ENCODE measurements around the gene ABTB2.
A peak's percentile ranks its signal among the peaks of the same experiment; 100 is the strongest.
"Not testable (repeated sequence)": the region's sequence is repeated elsewhere in the genome, so short reads cannot be mapped to it uniquely, and the experiment has no call there.

The ABTB2 gene

GRCh38 chr11:34181251-34181650 lies 176.6 kb downstream of the ABTB2 start:
- Histone ChIP-seq H3K9me3 (ENCODE audit: control insufficient read depth in 1 of 2, low read length in 2 of 2) (no peaks in the 10 kb centered on the region), H3K4me3 (ENCODE audit: low read depth in 1 of 2, low read length in 2 of 2) (no peak overlapping the region), H3K4me1 (ENCODE audit: control insufficient read depth in 1 of 2, insufficient read depth in 2 of 2, low read length in 2 of 2) (no peaks in the 10 kb centered on the region), H3K27me3 (ENCODE audit: control insufficient read depth in 1 of 2, insufficient read depth in 2 of 2, low read length in 2 of 2) (no peaks in the 10 kb centered on the region), H3K36me3 (ENCODE audit: control insufficient read depth in 1 of 2, insufficient read depth in 2 of 2, low read length in 2 of 2) (no peaks in the 10 kb centered on the region), H3K27ac (ENCODE audit: low read depth, low read length) (no peak overlapping the region), H3K9ac (ENCODE audit: low read depth in 1 of 2, low read length in 2 of 2) (no peak overlapping the region)

- not testable (repeated sequence) for H3K4me3 ChIP-seq (ENCODE audit: low read depth in 1 of 2, low read length in 2 of 2); H3K27me3 ChIP-seq (ENCODE audit: control insufficient read depth in 1 of 2, insufficient read depth in 2 of 2, low read length in 2 of 2); H3K9ac ChIP-seq (ENCODE audit: low read depth in 1 of 2, low read length in 2 of 2); H3K36me3 ChIP-seq (ENCODE audit: control insufficient read depth in 1 of 2, insufficient read depth in 2 of 2, low read length in 2 of 2); H3K27ac ChIP-seq (ENCODE audit: low read depth, low read length); H3K4me1 ChIP-seq (ENCODE audit: control insufficient read depth in 1 of 2, insufficient read depth in 2 of 2, low read length in 2 of 2); H3K9me3 ChIP-seq (ENCODE audit: control insufficient read depth in 1 of 2, low read length in 2 of 2)
Observed at GRCh38 chr11:34180814-34181165, 177.0 kb downstream of the ABTB2 start.

GRCh38 chr11:34180040-34180813 lies 177.6 kb downstream of the ABTB2 start:
- H3K27ac ChIP-seq (ENCODE audit: low read depth, low read length): no peak overlapping the region
- no peaks in the 10 kb centered on the region for H3K9me3 ChIP-seq (ENCODE audit: control insufficient read depth in 1 of 2, low read length in 2 of 2)
- H3K27me3 ChIP-seq (ENCODE audit: control insufficient read depth in 1 of 2, insufficient read depth in 2 of 2, low read length in 2 of 2): no peaks in the 10 kb centered on the region
- peaks cover 0 to 3% of the 10 kb centered on the region in 2 donors for H3K4me1 ChIP-seq (ENCODE audit: control insufficient read depth in 1 of 2, insufficient read depth in 2 of 2, low read length in 2 of 2)
- H3K36me3 ChIP-seq (ENCODE audit: control insufficient read depth in 1 of 2, insufficient read depth in 2 of 2, low read length in 2 of 2): no peaks in the 10 kb centered on the region
- no peak overlapping the region for H3K4me3 ChIP-seq (ENCODE audit: low read depth in 1 of 2, low read length in 2 of 2)
- no peak overlapping the region for H3K9ac ChIP-seq (ENCODE audit: low read depth in 1 of 2, low read length in 2 of 2)

GRCh38 chr11:34179026-34179675 lies 178.7 kb downstream of the ABTB2 start:
- Histone ChIP-seq H3K27ac (ENCODE audit: low read depth, low read length) (no peak overlapping the region), H3K4me3 (ENCODE audit: low read depth in 1 of 2, low read length in 2 of 2) (no peak overlapping the region), H3K9me3 (ENCODE audit: control insufficient read depth in 1 of 2, low read length in 2 of 2) (no peaks in the 10 kb centered on the region), H3K27me3 (ENCODE audit: control insufficient read depth in 1 of 2, insufficient read depth in 2 of 2, low read length in 2 of 2) (no peaks in the 10 kb centered on the region), H3K9ac (ENCODE audit: low read depth in 1 of 2, low read length in 2 of 2) (no peak overlapping the region), H3K36me3 (ENCODE audit: control insufficient read depth in 1 of 2, insufficient read depth in 2 of 2, low read length in 2 of 2) (no peaks in the 10 kb centered on the region), H3K4me1 (ENCODE audit: control insufficient read depth in 1 of 2, insufficient read depth in 2 of 2, low read length in 2 of 2) (peaks cover 7 to 8% of the 10 kb centered on the region in 2 donors)

GRCh38 chr11:34178209-34178821 lies 179.5 kb downstream of the ABTB2 start:
- Histone ChIP-seq H3K4me1 (ENCODE audit: control insufficient read depth in 1 of 2, insufficient read depth in 2 of 2, low read length in 2 of 2) (peaks cover 7 to 8% of the 10 kb centered on the region in 2 donors), H3K4me3 (ENCODE audit: low read depth in 1 of 2, low read length in 2 of 2) (no peak overlapping the region), H3K9ac (ENCODE audit: low read depth in 1 of 2, low read length in 2 of 2) (no peak overlapping the region), H3K36me3 (ENCODE audit: control insufficient read depth in 1 of 2, insufficient read depth in 2 of 2, low read length in 2 of 2) (no peaks in the 10 kb centered on the region), H3K9me3 (ENCODE audit: control insufficient read depth in 1 of 2, low read length in 2 of 2) (no peaks in the 10 kb centered on the region), H3K27ac (ENCODE audit: low read depth, low read length) (no peak overlapping the region), H3K27me3 (ENCODE audit: control insufficient read depth in 1 of 2, insufficient read depth in 2 of 2, low read length in 2 of 2) (no peaks in the 10 kb centered on the region)

GRCh38 chr11:34176751-34177209 lies 181.0 kb downstream of the ABTB2 start:
- no peaks in the 10 kb centered on the region for H3K36me3 ChIP-seq (ENCODE audit: control insufficient read depth in 1 of 2, insufficient read depth in 2 of 2, low read length in 2 of 2)
- H3K4me1 ChIP-seq (ENCODE audit: control insufficient read depth in 1 of 2, insufficient read depth in 2 of 2, low read length in 2 of 2): peaks cover 7 to 8% of the 10 kb centered on the region in 2 donors
- H3K27me3 ChIP-seq (ENCODE audit: control insufficient read depth in 1 of 2, insufficient read depth in 2 of 2, low read length in 2 of 2): no peaks in the 10 kb centered on the region
- no peaks in the 10 kb centered on the region for H3K9me3 ChIP-seq (ENCODE audit: control insufficient read depth in 1 of 2, low read length in 2 of 2)
- H3K27ac ChIP-seq (ENCODE audit: low read depth, low read length): no peak overlapping the region
- H3K4me3 ChIP-seq (ENCODE audit: low read depth in 1 of 2, low read length in 2 of 2): no peak overlapping the region
- H3K9ac ChIP-seq (ENCODE audit: low read depth in 1 of 2, low read length in 2 of 2): no peak overlapping the region

GRCh38 chr11:34175284-34176019 lies 182.4 kb downstream of the ABTB2 start:
- no peak overlapping the region for H3K27ac ChIP-seq (ENCODE audit: low read depth, low read length)
- H3K36me3 ChIP-seq (ENCODE audit: control insufficient read depth in 1 of 2, insufficient read depth in 2 of 2, low read length in 2 of 2): no peaks in the 10 kb centered on the region
- H3K9ac ChIP-seq (ENCODE audit: low read depth in 1 of 2, low read length in 2 of 2): no peak overlapping the region
- H3K9me3 ChIP-seq (ENCODE audit: control insufficient read depth in 1 of 2, low read length in 2 of 2): no peaks in the 10 kb centered on the region
- no peaks in the 10 kb centered on the region for H3K27me3 ChIP-seq (ENCODE audit: control insufficient read depth in 1 of 2, insufficient read depth in 2 of 2, low read length in 2 of 2)
- H3K4me3 ChIP-seq (ENCODE audit: low read depth in 1 of 2, low read length in 2 of 2): no peak overlapping the region
- H3K4me1 ChIP-seq (ENCODE audit: control insufficient read depth in 1 of 2, insufficient read depth in 2 of 2, low read length in 2 of 2): peaks cover 7 to 8% of the 10 kb centered on the region in 2 donors

- Histone ChIP-seq H3K36me3 (ENCODE audit: control insufficient read depth in 1 of 2, insufficient read depth in 2 of 2, low read length in 2 of 2) (no peaks in the 10 kb centered on the region), H3K9me3 (ENCODE audit: control insufficient read depth in 1 of 2, low read length in 2 of 2) (no peaks in the 10 kb centered on the region), H3K4me1 (ENCODE audit: control insufficient read depth in 1 of 2, insufficient read depth in 2 of 2, low read length in 2 of 2) (peaks cover 7 to 8% of the 10 kb centered on the region in 2 donors), H3K4me3 (ENCODE audit: low read depth in 1 of 2, low read length in 2 of 2) (peak overlapping the region; percentile 35 to 51), H3K9ac (ENCODE audit: low read depth in 1 of 2, low read length in 2 of 2) (no peak overlapping the region), H3K27ac (ENCODE audit: low read depth, low read length) (no peak overlapping the region), H3K27me3 (ENCODE audit: control insufficient read depth in 1 of 2, insufficient read depth in 2 of 2, low read length in 2 of 2) (no peaks in the 10 kb centered on the region)
Observed at GRCh38 chr11:34174412-34175041, 183.3 kb downstream of the ABTB2 start.

- Histone ChIP-seq H3K4me1 (ENCODE audit: control insufficient read depth in 1 of 2, insufficient read depth in 2 of 2, low read length in 2 of 2) (peaks cover 7 to 8% of the 10 kb centered on the region in 2 donors), H3K27ac (ENCODE audit: low read depth, low read length) (no peak overlapping the region), H3K36me3 (ENCODE audit: control insufficient read depth in 1 of 2, insufficient read depth in 2 of 2, low read length in 2 of 2) (no peaks in the 10 kb centered on the region), H3K4me3 (ENCODE audit: low read depth in 1 of 2, low read length in 2 of 2) (no peak overlapping the region), H3K9ac (ENCODE audit: low read depth in 1 of 2, low read length in 2 of 2) (no peak overlapping the region), H3K27me3 (ENCODE audit: control insufficient read depth in 1 of 2, insufficient read depth in 2 of 2, low read length in 2 of 2) (no peaks in the 10 kb centered on the region), H3K9me3 (ENCODE audit: control insufficient read depth in 1 of 2, low read length in 2 of 2) (no peaks in the 10 kb centered on the region)
Observed at GRCh38 chr11:34173050-34173449, 184.8 kb downstream of the ABTB2 start.
